ENCODE measurements around the gene SHC1. TPM values are rescaled to one million over a fixed set of nuclear protein-coding genes. Genes with fewer than 3 reads are reported as not detected.

Gene SHC1, protein sequence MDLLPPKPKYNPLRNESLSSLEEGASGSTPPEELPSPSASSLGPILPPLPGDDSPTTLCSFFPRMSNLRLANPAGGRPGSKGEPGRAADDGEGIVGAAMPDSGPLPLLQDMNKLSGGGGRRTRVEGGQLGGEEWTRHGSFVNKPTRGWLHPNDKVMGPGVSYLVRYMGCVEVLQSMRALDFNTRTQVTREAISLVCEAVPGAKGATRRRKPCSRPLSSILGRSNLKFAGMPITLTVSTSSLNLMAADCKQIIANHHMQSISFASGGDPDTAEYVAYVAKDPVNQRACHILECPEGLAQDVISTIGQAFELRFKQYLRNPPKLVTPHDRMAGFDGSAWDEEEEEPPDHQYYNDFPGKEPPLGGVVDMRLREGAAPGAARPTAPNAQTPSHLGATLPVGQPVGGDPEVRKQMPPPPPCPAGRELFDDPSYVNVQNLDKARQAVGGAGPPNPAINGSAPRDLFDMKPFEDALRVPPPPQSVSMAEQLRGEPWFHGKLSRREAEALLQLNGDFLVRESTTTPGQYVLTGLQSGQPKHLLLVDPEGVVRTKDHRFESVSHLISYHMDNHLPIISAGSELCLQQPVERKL
- 298 and 333 TPM in 2 replicates for total RNA-seq (2014; rRNA removed; shearing (Covaris generic))

DNA sequence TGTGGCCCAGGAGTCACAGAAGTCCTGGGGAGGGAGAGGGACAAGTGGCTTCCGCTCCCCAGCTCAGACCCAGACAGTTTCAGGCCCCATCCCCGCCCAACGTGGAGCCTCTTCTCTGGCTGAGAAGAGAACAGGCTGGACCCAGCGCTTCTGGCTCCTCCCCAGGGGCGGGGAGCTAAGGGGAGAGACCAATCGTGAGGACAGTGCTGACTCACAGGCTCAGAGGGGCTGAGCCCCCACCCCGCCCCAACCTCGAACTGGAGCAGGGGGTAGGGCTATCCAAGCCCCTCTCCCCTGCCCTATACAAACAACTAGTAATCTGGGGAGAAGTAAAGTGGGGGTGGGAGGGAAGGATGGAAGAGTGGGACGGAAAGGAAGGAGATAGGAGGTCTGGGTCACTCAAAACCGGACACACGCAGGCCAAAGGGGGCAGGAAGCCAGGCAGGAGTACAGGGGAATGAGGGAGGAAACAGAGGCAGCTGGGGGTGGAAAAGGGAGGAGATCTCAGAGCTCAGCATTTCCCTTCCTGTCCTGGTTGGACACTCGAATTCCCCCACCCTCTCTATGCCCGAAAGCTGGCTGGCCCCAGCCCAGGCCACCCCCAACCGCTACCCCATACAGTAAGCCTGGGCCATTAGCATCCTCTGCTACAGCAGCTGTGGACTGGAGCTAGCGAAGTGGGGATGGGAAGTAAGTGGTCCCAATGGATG lies at the start of gene SHC1:
Gene SHC1 (minus strand): TSS at position 117 of the 710 bp plus-strand sequence. CDS start 221 bp downstream, outside the sequence.
- DNase-seq: peak; percentile 98
- no peaks in the 10 kb centered on the region for H3K27me3 ChIP-seq (ENCODE audit: control insufficient read depth, insufficient read depth, low read length)

DNA sequence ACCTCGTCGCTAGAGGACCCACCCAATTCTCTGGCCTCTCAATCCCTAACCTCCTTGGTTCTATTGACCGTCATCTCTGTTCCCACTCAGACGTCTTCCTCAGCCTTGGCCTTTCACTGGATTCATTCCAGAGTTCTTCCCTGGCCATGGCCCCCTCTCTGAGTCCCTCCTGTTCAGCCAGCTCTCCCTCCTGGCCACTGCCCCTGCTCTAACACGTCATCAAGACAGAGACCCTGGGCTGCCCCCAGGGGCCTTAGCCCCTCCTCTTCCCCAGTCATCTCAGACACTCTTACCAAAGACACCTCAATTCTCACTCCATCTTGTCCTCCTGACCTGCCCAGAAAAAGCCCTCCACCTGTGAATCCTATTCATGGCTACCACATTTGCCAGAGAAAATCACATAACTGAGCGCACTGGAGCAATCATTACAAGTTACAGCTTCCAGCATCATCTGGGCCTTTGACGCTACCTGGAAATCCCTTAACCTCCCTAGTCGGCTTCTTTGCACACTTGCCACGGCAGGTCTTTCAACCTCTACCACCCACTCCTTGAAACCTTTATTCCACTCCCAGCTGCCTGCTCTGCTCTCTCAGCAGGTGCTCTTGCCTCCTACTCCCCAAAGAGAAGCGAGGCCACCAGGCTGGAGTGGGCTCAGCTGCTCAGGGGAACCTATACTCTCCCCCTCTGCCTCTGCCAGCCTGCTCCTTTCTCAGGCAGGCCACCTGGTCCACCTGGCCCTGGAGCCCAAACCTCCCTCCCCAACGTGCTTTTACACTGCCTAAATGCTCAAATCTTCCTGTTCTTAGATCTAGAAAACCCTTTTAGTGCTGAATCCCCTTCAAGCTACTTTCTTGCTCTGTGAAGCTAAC lies 49.1 kb upstream of the SHC1 start:
- Histone ChIP-seq H3K36me3 (replicated peaks; ENCODE audit: control insufficient read depth, insufficient read depth, low read length) (peaks cover 5% of the 10 kb centered on the region), H3K27me3 (ENCODE audit: control insufficient read depth, insufficient read depth, low read length) (no peaks in the 10 kb centered on the region; the same call in 1 of the 2 replicates), H3K4me3 (ENCODE audit: insufficient read depth, low read depth, low read length) (no peak overlapping the region)
- DNase-seq: peak; percentile 41

More for the DNA sequence above, at the start of gene SHC1:
- Histone ChIP-seq H3K36me3 (replicated peaks; ENCODE audit: control insufficient read depth, insufficient read depth, low read length) (peaks cover 28% of the 10 kb centered on the region), H3K4me3 (ENCODE audit: insufficient read depth, low read depth, low read length) (peak within 1 kb of the TSS; percentile 89)

DNA sequence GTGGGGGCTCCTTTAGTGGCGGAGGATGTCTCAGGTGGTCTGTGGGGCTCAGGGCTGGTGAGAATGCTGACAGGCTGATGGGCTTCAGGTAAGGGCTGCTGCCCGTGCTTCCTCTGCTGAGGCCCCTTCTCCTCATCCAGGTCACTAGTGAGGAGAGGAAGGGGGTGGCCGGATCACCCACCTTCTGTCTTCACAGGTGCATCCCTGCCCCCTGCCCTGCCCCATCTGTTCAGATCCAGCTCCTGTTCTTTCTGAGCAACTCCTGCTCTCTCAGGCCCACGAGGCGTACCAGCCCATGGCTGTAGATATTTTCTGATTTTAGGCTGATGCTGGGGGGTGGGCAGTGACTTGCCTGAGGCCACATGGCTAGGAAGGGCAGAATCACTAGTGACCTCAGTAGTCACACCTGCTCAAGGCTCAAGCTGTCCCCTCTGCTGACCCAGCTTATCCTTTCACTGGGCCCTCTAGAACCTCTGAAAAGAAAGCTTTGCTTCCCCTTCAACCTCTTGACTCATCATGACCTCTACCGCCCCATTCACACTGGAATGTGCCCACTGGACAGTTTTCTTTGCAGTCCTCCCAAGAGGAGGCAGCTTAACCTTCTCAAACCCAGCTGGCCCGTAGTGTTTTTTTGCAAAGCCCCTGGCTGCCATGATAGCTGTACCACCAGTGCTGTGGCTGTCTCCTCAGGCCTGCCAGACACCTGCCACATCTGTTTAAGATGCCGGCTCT lies 48.2 kb upstream of the SHC1 start:
- Histone ChIP-seq H3K36me3 (replicated peaks; ENCODE audit: control insufficient read depth, insufficient read depth, low read length) (peaks cover 7% of the 10 kb centered on the region), H3K27me3 (ENCODE audit: control insufficient read depth, insufficient read depth, low read length) (no peaks in the 10 kb centered on the region; the same call in 1 of the 2 replicates), H3K4me3 (ENCODE audit: insufficient read depth, low read depth, low read length) (no peak overlapping the region)
- no peak for DNase-seq

DNA sequence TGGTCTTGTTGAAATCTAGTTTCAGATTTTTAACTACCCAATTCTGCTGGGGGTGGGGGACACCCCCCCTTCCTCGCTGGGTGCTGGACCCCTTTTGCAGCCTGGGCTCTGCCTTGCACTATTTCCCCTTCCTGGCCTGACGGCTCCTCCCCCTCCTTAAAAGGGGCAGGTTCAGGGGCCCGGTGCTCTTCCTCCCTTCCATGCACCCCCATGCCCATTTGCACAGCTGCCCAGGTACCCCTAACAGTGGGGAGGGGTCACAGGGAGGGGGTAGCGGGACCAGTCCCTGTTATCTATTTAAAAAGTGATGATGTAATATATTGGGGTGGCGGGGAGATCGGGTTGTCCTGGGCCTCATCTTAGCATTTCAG lies 47.4 kb upstream of the SHC1 start:
- no peaks in the 10 kb centered on the region for H3K27me3 ChIP-seq (ENCODE audit: control insufficient read depth, insufficient read depth, low read length)
- peak overlapping the region; percentile 49 for H3K4me3 ChIP-seq (ENCODE audit: insufficient read depth, low read depth, low read length)
- DNase-seq: peak; percentile 62
- H3K36me3 ChIP-seq (replicated peaks; ENCODE audit: control insufficient read depth, insufficient read depth, low read length): peaks cover 7% of the 10 kb centered on the region

DNA sequence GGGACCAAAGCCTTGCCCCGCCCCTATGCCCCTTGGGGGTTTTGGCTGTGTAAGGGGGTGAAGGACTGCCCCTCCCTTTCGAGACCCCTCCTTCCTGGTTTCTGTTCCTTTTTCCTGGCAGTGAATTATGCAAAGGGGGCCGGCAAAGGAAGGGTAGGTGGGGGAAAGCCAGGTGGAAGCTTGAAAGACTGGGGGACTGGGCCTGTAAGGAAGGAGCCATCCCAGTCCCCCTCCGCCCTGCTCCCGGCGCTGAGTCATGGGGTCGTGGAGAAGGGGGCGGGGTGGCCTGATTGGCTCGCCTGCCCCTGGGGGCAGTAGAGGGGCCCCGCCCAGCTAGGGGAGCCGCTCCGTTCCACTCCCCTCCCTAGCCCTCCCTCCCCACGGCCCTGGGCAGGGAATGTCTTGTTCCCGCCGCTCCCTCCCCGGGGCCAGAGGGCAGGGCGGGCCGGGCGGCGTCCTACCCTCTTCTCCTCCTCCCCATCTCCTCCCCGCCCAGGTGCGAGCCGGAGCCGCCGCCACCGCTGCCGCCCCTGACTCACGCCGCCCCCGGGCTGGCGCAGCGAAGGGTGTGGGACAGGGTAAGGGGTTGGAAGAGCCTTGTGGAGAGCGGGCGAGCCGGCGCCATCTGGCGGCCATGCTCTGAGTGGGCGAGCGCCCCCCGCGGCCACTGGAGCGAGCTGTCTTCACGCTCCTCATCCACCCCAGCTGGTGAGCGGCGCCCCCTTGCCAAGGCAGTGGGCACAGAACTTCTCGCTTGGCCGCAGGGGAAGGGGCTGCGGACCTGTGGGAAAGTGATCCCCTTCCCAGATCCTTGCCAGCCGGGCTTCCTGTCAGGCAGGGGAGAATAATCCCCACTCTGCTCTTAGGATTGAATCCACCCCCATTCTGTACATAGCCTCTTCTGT lies 46.7 kb upstream of the SHC1 start:
- Histone ChIP-seq H3K27me3 (ENCODE audit: control insufficient read depth, insufficient read depth, low read length) (no peaks in the 10 kb centered on the region), H3K36me3 (replicated peaks; ENCODE audit: control insufficient read depth, insufficient read depth, low read length) (peaks cover 7% of the 10 kb centered on the region), H3K4me3 (ENCODE audit: insufficient read depth, low read depth, low read length) (peak overlapping the region; percentile 49)
- DNase-seq: peak; percentile 98

DNA sequence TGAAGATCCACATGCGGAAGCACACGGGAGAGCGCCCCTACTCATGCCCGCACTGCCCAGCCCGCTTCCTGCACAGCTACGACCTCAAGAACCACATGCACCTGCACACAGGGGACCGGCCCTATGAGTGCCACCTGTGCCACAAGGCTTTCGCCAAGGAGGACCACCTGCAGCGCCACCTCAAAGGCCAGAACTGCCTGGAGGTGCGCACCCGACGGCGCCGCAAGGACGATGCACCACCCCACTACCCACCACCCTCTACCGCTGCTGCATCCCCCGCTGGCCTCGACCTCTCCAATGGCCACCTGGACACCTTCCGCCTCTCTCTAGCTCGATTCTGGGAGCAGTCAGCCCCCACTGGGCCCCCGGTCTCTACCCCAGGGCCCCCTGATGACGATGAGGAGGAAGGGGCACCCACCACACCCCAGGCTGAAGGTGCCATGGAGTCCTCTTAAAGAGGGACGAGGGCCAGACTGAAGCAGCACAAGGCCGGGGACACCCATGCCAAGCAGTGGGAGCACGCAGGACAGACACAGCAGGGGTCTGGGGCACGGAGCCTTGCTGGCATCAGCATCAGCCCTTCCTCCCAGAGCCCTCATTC lies 45.8 kb upstream of the SHC1 start:
- H3K4me3 ChIP-seq (ENCODE audit: insufficient read depth, low read depth, low read length): no peak overlapping the region
- H3K27me3 ChIP-seq (ENCODE audit: control insufficient read depth, insufficient read depth, low read length): no peaks in the 10 kb centered on the region
- DNase-seq: no peak
- peaks cover 7% of the 10 kb centered on the region for H3K36me3 ChIP-seq (replicated peaks; ENCODE audit: control insufficient read depth, insufficient read depth, low read length)

DNA sequence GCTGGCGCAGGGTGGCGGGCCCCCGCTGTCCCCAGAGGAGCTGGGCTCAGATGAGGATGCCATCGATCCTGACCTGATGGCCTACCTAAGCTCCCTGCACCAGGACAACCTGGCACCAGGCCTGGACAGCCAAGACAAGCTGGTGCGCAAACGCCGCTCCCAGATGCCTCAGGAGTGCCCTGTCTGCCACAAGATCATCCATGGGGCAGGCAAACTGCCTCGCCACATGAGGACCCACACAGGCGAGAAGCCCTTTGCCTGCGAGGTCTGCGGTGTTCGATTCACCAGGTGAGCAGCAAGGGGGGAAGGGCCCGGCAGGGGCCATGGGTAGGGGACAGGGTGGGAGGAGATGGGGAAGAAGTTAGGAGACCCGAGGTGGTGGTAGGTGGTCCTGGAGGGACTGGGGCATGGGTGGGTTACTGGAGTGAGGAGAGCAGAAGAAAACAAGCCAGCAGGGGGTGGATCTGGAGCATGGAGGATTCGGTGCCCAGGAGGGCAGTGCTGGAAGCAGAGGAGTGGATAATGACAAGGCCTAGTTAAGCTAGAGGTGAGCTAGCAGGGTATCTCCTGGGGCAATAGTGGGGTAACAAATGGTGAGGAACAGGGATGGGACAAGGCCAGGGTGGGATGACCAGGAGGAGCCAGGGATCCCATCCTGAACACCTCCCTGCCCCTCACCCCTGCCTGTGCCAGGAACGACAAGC lies 45.1 kb upstream of the SHC1 start:
- DNase-seq: no peak
- Histone ChIP-seq H3K36me3 (replicated peaks; ENCODE audit: control insufficient read depth, insufficient read depth, low read length) (peaks cover 7% of the 10 kb centered on the region), H3K27me3 (ENCODE audit: control insufficient read depth, insufficient read depth, low read length) (no peaks in the 10 kb centered on the region), H3K4me3 (ENCODE audit: insufficient read depth, low read depth, low read length) (no peak overlapping the region)

DNA sequence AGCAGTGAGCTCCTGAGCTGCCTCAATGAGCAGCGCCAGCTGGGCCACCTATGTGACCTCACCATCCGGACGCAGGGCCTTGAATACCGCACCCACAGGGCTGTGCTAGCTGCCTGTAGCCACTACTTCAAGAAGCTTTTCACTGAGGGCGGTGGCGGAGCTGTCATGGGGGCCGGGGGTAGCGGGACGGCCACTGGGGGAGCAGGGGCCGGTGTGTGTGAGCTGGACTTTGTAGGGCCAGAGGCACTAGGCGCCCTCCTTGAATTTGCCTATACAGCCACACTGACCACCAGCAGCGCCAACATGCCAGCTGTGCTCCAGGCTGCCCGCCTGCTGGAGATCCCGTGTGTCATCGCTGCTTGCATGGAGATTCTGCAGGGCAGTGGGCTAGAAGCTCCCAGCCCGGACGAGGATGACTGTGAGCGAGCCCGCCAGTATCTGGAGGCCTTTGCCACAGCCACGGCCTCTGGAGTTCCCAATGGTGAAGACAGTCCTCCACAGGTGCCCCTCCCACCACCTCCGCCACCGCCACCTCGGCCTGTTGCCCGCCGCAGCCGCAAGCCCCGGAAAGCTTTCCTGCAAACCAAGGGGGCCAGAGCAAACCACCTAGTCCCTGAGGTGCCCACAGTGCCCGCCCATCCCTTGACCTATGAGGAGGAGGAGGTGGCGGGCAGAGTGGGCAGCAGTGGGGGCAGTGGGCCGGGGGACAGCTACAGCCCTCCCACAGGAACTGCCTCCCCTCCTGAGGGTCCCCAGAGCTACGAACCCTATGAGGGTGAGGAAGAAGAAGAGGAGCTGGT lies 44.4 kb upstream of the SHC1 start:
- peaks cover 7% of the 10 kb centered on the region for H3K36me3 ChIP-seq (replicated peaks; ENCODE audit: control insufficient read depth, insufficient read depth, low read length)
- H3K4me3 ChIP-seq (ENCODE audit: insufficient read depth, low read depth, low read length): no peak overlapping the region
- no peak for DNase-seq
- H3K27me3 ChIP-seq (ENCODE audit: control insufficient read depth, insufficient read depth, low read length): no peaks in the 10 kb centered on the region

DNA sequence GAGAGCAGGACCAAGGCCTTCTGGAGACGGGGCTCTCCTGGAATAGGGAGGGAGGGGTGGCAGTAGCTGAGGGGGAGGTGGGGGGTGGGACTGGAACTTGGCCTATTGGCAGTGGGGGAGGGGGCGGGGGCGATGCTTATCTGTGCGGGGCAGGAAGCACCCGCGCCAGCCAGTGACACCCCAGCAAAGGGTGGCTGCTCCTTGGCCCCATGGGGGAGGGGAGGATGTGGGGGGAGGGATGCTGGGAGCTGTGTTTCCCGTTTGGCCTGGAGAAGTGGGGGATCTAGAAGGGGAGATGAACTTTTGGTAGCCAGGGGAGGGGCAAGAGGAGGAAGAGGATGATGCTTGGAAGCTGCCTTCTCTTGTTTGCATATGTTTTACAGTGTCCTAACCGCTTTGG lies 43.1 kb upstream of the SHC1 start:
- H3K27me3 ChIP-seq (ENCODE audit: control insufficient read depth, insufficient read depth, low read length): no peaks in the 10 kb centered on the region
- H3K4me3 ChIP-seq (ENCODE audit: insufficient read depth, low read depth, low read length): no peak overlapping the region
- DNase-seq: no peak
- H3K36me3 ChIP-seq (replicated peaks; ENCODE audit: control insufficient read depth, insufficient read depth, low read length): peaks cover 7% of the 10 kb centered on the region

DNA sequence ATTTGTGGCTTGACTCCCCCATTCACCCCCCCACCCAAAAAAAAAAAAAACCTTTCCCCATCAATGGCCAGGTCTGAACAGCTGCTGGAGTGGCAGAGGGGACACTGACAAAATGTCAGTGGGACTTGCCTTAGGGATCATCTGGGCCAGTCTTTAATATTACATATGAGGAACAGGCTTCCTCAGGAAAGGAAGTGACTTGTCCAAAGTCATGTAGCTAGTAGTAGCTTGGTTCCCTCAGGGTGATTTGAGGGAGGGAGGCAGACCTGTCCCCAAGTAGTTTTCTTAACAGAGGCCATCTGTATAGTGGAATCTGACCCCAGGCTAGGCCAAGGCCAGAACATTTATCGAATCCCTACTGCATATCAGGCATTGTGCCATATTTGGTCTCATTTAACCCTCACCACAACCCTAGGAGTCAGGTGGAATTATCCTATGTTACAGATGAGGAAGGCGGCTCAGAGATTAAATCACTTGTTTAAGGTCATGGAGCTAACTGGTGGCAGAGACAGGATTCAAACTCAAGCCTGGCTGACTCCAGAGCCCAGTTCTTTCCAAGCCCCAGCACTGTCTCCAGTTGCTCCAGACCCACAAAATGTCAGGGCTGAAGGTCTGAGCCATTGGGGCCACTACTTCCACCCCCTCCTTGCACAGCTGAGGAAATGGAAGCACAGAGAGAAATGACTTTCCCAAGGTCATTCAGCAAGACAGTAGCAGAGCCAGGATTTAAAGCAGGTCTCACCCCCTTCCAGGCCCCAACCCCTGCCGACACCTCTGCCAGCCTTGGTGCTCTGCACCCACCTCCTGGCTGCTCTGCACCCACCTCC lies 42.4 kb upstream of the SHC1 start:
- no peak overlapping the region for H3K4me3 ChIP-seq (ENCODE audit: insufficient read depth, low read depth, low read length)
- H3K36me3 ChIP-seq (replicated peaks; ENCODE audit: control insufficient read depth, insufficient read depth, low read length): peaks cover 7% of the 10 kb centered on the region
- no peaks in the 10 kb centered on the region for H3K27me3 ChIP-seq (ENCODE audit: control insufficient read depth, insufficient read depth, low read length)
- DNase-seq: no peak

DNA sequence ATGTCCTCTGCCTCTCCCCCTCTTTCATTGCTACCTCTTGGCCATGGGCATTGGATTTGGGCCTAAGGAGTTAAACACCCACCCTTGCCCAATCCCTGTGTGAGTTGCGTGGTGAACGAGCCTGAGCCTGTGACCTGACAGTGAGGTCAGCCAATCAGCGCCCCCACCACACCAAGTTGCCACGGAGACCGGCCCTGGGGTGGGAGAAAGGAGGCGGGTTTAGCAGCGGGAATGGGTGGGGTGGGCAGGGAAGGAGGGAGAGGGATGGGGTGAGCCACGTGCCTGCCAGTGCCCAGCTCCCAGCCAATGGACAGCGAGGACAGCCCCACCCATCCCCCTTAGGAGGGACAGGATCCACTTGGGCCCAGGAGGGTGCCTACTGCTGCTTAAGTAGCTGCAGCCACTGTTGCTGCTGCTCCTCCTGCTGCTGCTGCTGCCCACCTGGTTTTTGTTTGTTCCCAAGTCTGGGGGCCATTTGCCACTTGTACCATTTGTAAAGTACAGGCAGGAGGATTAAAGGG lies 41.5 kb upstream of the SHC1 start:
- Histone ChIP-seq H3K27me3 (ENCODE audit: control insufficient read depth, insufficient read depth, low read length) (no peaks in the 10 kb centered on the region), H3K4me3 (ENCODE audit: insufficient read depth, low read depth, low read length) (no peak overlapping the region), H3K36me3 (replicated peaks; ENCODE audit: control insufficient read depth, insufficient read depth, low read length) (peaks cover 7% of the 10 kb centered on the region)
- peak; percentile 97 for DNase-seq

Data from H7 (cell line).